Measurements from ENCODE around the gene ZPBP. TPM values are rescaled to one million over a fixed set of nuclear protein-coding genes. Genes with fewer than 3 reads are reported as not detected.

The ZPBP gene
- total RNA-seq, 1 experiment from 2014 or later = not detected

- Histone ChIP-seq H3K27ac (no peak overlapping the region), H3K4me3 (no peak overlapping the region), H3K4me1 (no peaks in the 10 kb centered on the region), H3K9me3 (replicated peaks) (0 out of 2 replicates have a peak, but pooled peaks cover 3% of the 10 kb centered on the region), H3K36me3 (no peaks in the 10 kb centered on the region), H3K27me3 (no peaks in the 10 kb centered on the region)
- DNase-seq = no peak
Observed at GRCh38 chr7:49974035-49974434, 119.0 kb downstream of the ZPBP start.

- Histone ChIP-seq H3K27ac (no peak overlapping the region), H3K36me3 (no peaks in the 10 kb centered on the region), H3K9me3 (replicated peaks) (no peaks in the 10 kb centered on the region), H3K27me3 (no peaks in the 10 kb centered on the region), H3K4me1 (no peaks in the 10 kb centered on the region), H3K4me3 (no peak overlapping the region)
- DNase-seq = no peak
Observed at GRCh38 chr7:49937608-49938007, 155.4 kb downstream of the ZPBP start.

GRCh38 chr7:49931627-49932026 is 161.4 kb downstream of the ZPBP start:
- H3K4me1 ChIP-seq = no peaks in the 10 kb centered on the region
- no peaks in the 10 kb centered on the region for H3K9me3 ChIP-seq (replicated peaks)
- DNase-seq = no peak
- no peak overlapping the region for H3K27ac ChIP-seq
- H3K4me3 ChIP-seq = no peak overlapping the region
- no peaks in the 10 kb centered on the region for H3K36me3 ChIP-seq
- no peaks in the 10 kb centered on the region for H3K27me3 ChIP-seq

GRCh38 chr7:49928787-49929186 is 164.3 kb downstream of the ZPBP start:
- H3K27me3 ChIP-seq = no peaks in the 10 kb centered on the region
- no peaks in the 10 kb centered on the region for H3K9me3 ChIP-seq (replicated peaks)
- H3K36me3 ChIP-seq = no peaks in the 10 kb centered on the region
- H3K4me3 ChIP-seq = no peak overlapping the region
- no peak for DNase-seq
- no peak overlapping the region for H3K27ac ChIP-seq
- H3K4me1 ChIP-seq = no peaks in the 10 kb centered on the region

- no peaks in the 10 kb centered on the region for H3K9me3 ChIP-seq (replicated peaks)
- no peaks in the 10 kb centered on the region for H3K27me3 ChIP-seq
- H3K36me3 ChIP-seq = no peaks in the 10 kb centered on the region
- DNase-seq = no peak
- H3K4me1 ChIP-seq = no peaks in the 10 kb centered on the region
- H3K4me3 ChIP-seq = no peak overlapping the region
- no peak overlapping the region for H3K27ac ChIP-seq
Observed at GRCh38 chr7:49927631-49928030, 165.4 kb downstream of the ZPBP start.

GRCh38 chr7:49926720-49927119 is 166.3 kb downstream of the ZPBP start:
- Histone ChIP-seq H3K27me3 (no peaks in the 10 kb centered on the region), H3K4me1 (no peaks in the 10 kb centered on the region), H3K4me3 (no peak overlapping the region), H3K9me3 (replicated peaks) (no peaks in the 10 kb centered on the region), H3K36me3 (no peaks in the 10 kb centered on the region), H3K27ac (no peak overlapping the region)
- no peak for DNase-seq

GRCh38 chr7:49911909-49912308 is 181.1 kb downstream of the ZPBP start:
- DNase-seq = no peak
- Histone ChIP-seq H3K9me3 (replicated peaks) (no peaks in the 10 kb centered on the region), H3K4me3 (no peak overlapping the region), H3K36me3 (no peaks in the 10 kb centered on the region), H3K4me1 (no peaks in the 10 kb centered on the region), H3K27ac (no peak overlapping the region), H3K27me3 (no peaks in the 10 kb centered on the region)

- no peaks in the 10 kb centered on the region for H3K36me3 ChIP-seq
- H3K27me3 ChIP-seq = no peaks in the 10 kb centered on the region
- H3K9me3 ChIP-seq (replicated peaks) = no peaks in the 10 kb centered on the region
- no peaks in the 10 kb centered on the region for H3K4me1 ChIP-seq
- DNase-seq = no peak
- no peak overlapping the region for H3K27ac ChIP-seq
- no peak overlapping the region for H3K4me3 ChIP-seq
Observed at GRCh38 chr7:49894543-49894942, 198.5 kb downstream of the ZPBP start.

- DNase-seq = no peak
- Histone ChIP-seq H3K4me1 (no peaks in the 10 kb centered on the region), H3K27ac (no peak overlapping the region), H3K27me3 (no peaks in the 10 kb centered on the region), H3K4me3 (no peak overlapping the region), H3K9me3 (replicated peaks) (no peaks in the 10 kb centered on the region), H3K36me3 (no peaks in the 10 kb centered on the region)
Observed at GRCh38 chr7:49893131-49893530, 199.9 kb downstream of the ZPBP start.

GRCh38 chr7:49892481-49892880 is 200.6 kb downstream of the ZPBP start:
- Histone ChIP-seq H3K36me3 (no peaks in the 10 kb centered on the region), H3K27ac (no peak overlapping the region), H3K9me3 (replicated peaks) (no peaks in the 10 kb centered on the region), H3K4me3 (no peak overlapping the region), H3K27me3 (no peaks in the 10 kb centered on the region), H3K4me1 (no peaks in the 10 kb centered on the region)
- no peak for DNase-seq

Other genes starting within 250 kb of the ZPBP start
- not detected in 2 replicates for gene IKZF1, start 211.5 kb upstream of the ZPBP start, total RNA-seq (2014; rRNA removed; shearing (Covaris generic))